HG03571 (cell line): ENCODE measurements around the gene PLEKHN1.
A peak's percentile ranks its signal among the peaks of the same experiment; 100 is the strongest.
"Not testable (repeated sequence)": the region's sequence is repeated elsewhere in the genome, so short reads cannot be mapped to it uniquely, and the experiment has no call there.

Experiments
- ATAC-seq: cut with Tn5 transposase; IDR thresholded peaks from one replicate; pipeline ENCODE4 v1.9.1; 2021; ENCODE audit not compliant: unreplicated experiment

The PLEKHN1 gene

DNA sequence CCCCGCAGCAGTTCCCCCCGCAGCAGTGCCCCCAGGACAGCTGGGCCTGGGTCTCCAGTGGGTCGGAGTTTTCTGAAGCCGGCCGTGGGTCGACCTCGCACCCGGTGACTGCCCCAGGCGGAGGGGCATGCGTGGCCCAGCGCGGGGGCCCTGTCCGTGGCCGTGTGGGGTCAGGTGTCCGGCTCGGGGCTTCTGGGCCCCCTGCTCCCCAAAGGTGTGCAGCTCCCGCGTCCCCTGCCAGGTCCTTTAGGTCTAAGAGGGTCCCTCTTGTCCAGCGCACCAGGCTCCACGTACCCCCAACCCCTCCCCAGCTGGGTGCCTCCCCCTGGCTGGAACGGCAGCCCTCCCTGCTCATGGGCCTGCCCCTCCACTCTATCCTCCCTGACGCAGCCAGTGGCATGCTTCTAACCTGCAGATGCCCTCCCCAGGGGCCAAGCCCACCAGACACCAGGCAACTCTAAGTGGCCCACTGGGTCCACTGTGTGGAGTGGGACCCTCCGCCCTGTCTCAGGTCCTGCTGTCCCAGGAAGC is 39.6 kb downstream of the PLEKHN1 start:
- ATAC-seq = no peak

DNA sequence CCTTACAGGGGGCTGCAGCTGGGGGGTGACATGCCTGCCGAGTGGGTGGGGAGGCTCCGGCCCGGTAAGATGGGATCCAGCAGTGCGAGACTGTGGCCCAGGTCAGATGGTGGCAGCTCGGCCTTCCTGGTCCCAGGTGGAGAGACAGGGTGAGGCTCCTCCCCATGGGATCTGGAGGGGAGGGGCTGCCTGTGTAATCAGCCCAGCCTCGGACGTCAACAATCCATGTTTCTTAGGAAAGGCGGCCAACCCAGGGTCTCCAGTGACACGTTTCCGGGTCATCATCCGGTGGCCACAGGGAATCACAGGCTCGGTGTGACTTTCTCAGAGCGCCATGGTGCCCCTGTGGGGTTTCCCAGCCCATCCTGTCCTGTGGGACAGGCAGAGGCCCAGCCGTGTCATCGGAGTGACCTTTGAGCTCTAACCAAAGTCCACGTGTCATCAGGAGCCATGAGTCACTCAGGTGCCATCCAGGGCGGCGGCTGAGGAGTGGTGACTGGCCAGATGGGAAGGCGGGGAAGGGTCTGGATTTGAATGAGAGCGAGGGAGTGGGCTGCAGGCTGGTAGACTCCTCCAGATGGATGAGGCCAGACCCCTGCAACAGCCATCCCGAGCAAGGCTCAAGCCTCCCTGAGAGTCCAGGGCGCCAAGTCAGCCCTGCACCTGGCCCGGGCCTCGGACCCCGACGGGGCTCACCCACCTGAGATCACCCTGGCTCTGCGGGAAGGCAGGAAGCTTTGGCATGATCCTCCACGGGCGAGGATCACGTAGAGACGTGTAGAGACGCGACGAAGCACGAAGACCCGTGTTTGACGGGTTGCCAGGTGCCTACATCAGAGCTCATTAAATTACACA is 40.2 kb downstream of the PLEKHN1 start:
- ATAC-seq = no peak

DNA sequence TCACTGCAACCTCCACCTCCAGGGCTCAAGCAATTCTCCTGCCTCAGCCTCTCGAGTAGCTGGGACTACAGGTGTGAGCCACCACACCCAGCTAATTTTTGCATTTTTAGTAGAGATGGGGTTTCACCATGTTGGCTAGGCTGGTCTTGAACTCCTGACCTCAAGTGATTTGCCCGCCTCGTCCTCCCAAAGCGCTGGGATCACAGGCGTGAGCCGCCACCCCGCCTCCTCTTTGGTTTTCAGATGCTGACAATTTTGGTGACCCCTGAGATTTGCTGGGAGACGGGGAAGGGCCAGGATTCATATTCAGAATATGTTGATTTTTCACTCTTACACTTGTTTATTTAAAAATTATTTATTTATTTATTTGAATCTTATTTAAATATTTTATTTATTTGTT is 43.8 kb downstream of the PLEKHN1 start:
- ATAC-seq = not testable (repeated sequence)

DNA sequence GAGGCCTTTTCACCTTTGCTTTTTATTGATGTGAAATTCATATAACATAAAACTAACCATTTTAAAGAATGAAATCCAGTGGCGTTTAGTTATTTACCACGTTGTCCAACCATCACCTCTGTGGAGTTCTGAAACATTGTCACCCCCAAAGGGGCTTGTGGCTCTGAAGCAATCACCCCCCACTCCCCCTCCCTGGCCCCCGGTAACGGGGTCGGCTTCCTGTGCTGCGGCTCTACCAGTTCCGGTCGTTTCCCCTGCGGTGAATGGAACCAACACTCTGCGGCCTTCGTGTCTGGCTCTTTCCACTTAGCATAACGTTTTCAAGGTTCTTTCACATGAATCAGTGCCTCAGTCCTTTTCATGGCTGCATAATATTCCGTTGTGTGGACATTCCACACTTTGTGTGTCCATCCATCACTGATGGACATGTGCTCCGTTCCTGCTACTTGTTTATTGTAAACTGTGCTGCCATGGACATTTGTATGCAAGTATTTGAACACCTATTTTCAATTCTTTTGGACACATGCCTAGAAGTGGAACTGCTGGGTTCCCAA is 45.2 kb downstream of the PLEKHN1 start:
- no peak for ATAC-seq

DNA sequence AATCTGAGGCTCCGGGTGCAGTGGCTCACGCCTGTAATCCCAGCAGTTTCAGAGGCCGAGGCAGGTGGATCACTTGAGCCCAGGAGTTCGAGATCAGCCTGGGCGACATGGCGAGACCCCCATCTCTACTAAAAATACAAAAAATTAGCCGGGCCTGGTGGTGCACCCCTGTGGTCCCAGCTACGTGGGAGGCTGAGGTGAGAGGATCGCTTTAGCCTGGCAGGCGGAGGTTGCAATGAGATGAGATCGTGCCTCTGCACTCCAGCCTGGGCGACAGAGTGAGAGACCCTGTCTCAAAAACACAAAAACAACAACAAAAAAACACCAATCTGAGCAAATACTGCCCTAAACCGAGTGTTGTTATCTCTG is 46.4 kb downstream of the PLEKHN1 start:
- ATAC-seq = peak; percentile 2

DNA sequence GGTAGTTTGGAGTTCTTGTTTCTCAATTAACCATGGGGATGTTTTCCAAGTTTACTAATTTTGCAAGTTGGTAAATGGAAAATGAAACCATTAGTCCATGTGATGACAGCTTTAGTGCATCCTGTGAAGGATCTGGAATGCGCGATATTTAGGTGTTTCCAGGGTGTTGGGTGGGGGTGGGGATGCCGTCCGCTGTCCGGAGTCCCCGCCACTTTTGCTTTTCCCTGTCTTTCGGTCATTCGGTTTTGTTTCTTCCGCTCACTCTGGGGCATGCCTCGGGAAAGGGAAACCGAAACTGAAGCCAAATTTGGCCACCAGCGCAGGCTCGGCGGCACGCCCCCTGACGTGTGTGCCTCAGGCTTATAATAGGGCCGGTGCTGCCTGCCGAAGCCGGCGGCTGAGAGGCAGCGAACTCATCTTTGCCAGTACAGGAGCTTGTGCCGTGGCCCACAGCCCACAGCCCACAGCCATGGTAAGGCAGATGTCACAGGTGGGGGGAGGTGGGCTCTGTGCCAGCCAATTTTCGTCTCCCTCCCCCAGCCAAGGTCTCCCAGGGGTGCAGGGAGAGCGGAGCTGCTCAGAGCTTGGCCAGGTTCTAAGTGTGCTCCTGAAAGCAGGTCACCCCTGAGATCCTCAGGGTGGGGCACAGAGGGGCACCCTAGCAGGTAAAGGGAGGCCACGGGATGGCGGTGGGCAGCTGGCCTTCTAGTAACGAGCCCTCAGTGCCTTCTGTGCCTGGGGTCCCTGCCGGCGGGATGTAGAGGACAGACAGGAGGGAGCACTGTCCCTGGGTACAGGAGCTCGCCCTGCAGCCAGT is 47.0 kb downstream of the PLEKHN1 start, which contains the start of gene ISG15:
Gene ISG15, plus strand, starts transcription at position 393 of the 817 bp plus-strand sequence. Its CDS starts 77 bp downstream, at position 470.
- ATAC-seq = peak; percentile 87

DNA sequence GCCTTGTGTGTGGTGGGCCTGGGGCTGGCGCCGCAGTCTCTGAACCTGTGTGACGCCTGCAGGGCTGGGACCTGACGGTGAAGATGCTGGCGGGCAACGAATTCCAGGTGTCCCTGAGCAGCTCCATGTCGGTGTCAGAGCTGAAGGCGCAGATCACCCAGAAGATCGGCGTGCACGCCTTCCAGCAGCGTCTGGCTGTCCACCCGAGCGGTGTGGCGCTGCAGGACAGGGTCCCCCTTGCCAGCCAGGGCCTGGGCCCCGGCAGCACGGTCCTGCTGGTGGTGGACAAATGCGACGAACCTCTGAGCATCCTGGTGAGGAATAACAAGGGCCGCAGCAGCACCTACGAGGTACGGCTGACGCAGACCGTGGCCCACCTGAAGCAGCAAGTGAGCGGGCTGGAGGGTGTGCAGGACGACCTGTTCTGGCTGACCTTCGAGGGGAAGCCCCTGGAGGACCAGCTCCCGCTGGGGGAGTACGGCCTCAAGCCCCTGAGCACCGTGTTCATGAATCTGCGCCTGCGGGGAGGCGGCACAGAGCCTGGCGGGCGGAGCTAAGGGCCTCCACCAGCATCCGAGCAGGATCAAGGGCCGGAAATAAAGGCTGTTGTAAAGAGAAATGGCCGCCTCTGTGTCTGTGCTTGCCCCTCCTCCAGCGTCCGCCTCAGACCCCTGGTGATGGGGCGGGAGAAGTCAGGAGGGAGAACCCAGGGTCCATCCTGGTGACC is 47.8 kb downstream of the PLEKHN1 start:
- no peak for ATAC-seq

DNA sequence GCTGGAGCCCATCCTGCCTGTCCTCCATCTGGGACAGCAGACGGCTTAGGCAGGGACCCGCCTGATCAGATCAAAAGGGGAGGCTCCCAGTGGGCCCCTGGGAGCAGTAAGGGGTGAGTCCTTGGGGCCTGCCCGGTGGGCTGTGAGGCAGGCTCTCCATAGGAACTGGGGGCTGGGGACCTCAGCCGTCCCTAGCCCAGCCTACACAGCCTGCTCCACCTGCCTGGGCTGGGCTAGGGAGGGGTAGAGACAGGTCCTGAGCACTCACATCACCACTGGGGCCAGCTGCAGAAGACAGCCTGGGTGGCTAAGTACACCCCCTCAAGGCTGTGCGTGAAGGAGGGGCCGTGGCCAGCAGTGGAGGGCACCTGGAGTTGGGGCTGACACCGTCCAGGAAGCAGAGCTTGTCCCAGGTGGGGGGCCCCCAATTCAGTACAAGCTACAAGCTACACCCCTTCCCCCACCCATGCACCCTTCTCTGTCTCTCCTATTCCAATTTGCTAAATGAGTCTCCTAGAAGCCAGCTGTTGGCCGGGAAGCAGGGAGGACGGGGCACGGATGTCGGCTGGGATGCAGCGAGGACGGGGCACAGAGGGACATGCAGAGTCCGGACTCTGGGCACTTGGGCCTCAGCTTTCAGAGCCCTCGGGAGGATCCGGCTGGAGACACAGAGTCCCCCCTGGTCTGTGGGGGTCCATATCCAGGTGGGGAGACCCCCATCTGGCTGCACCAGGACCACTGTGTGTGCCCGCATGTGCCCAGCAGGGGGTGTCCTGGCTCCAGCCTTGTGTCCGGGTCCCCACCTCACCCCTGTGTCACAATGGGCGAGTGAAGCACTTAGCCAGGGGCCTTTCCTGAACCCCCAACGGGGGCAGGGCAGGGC is 48.8 kb downstream of the PLEKHN1 start:
- no peak for ATAC-seq

DNA sequence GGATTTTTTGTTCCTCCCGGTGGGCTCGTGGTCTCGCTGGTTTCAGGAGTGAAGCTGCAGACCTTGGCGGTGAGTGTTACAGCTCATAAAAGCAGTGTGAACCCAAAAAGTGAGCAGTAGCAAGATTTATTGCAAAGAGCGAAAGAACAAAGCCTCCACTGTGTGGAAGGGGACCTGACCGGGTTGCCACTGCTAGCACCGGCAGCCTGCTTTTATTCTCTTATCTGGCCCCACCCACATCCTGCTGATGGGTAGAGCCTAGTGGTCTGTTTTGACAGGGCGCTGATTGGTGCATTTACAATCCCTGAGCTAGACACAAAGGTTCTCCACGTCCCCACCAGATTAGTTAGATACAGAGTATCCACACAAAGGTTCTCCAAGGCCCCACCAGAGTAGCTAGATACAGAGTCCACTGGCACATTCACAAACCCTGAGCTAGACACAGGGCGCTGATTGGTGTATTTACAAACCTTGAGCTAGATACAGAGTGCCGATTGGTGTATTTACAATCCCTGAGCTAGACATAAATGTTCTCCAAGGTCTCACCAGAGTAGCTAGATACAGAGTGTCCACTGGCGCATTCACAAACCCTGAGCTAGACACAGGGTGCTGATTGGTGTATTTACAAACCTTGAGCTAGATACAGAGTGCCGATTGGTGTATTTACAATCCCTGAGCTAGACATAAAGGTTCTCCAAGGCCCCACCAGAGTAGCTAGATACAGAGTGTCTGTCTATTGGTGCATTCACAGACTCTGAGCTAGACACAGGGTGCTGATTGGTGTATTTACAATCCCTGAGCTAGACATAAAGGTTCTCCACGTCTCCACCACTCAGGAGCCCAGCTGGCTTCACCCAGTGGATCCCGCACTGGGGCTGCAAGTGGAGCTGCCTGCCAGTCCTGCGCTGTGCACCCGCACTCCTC is 51.4 kb downstream of the PLEKHN1 start:
- ATAC-seq = not testable (repeated sequence)

DNA sequence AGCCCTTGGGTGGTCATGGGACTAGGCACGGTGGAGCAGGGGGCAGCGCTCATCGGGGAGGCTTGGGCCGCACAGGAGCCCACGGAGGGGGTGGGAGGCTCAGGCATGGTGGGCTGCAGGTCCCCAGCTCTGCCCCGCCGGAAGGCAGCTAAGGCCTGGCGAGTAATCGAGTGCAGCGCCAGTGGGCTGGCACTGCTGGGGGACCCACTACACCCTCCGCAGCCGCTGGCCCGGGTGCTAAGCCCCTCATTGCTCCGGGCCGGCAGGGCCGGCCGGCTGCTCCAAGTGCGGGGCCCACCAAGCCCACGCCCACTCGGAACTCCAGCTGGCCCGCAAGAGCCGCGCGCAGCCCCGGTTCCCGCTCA is 52.0 kb downstream of the PLEKHN1 start:
- ATAC-seq = not testable (repeated sequence)

DNA sequence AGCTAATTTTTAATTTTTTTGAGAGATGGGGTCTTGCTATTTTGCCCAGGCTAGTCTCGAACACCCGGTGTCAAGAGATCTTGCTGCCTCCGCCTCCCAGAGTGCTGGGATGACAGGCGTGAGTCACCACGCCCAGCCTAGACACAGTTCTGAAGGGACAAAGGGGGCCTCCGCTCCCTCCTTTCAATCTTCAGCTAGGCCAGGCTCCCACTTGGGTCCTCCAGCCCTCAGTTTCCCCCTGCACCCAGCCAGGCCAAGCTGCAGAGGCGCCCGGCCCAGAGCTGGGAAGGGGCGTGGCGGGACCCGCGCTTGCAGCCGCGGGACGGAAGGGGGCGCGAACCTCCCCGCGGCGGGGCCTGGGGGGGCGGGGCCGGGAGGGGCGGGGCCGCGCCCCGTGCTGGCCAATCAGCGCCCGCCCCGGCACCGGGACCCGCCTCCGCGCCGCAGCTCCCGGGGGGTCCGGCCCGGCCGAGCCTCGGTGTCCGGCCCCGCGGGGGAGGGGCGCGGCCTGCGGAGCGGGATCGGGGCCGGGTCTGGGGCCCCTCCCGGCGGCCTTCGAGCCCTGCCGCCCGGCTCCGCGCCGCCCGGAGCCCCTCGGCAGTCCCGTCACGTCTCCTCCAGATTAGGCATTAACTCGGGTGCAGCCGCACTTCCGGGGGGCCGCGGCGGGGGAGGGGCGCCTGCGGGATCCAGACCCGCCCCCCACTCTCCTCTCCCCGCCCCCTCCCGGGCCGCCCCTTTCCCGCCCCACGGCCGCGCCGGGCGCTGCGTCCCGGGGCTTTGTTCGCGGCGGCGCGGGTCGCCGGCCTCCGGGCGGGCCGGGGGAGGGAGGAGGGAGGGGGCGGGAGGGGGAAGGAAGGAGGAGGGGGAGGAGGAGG is 53.1 kb downstream of the PLEKHN1 start:
- peak; percentile 58 for ATAC-seq

DNA sequence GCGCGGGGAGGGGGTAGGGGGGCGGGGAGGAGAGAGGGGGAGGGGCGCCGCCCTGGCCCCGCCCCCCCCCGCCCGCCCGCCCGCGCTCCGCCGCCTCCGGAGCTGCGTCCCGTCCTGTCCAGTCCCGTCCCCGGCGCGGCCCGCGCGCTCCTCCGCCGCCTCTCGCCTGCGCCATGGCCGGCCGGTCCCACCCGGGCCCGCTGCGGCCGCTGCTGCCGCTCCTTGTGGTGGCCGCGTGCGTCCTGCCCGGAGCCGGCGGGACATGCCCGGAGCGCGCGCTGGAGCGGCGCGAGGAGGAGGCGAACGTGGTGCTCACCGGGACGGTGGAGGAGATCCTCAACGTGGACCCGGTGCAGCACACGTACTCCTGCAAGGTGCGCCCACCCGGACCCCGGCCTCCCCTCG is 53.7 kb downstream of the PLEKHN1 start, which contains the start of gene AGRN:
Gene AGRN, plus strand, starts transcription at position 121 of the 405 bp plus-strand sequence. Its CDS starts 53 bp downstream, at position 174.
- ATAC-seq = peak; percentile 36

DNA sequence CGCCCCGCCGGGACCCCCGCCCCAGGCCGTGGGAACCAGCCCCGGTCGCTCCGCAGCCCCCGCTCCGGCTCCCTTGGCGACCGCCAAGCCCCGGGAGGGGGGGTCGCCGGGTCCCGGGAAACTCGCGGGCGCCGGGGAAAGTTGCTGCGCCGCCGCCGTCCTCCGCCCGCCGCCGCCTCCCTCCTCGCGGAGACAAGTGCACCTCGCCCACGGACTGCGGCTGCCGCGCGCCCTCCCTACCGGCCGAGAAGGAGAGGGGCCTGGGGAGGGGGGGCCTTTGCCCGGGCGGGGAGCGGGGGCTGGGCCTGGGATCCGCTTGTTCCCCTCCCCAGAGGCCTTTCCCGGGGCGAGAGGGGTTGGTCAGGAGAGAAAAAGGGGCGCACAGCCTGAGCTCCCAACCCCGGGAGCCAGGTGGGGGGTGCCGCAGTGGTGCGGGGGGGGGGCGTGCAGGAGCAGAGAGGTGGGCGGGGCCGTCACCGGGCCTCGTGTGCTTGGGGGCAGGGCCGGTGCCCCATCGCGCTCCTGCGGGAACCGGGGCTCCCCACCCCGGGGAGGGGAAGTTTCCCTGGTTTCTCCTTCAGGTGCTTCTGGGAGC is 54.2 kb downstream of the PLEKHN1 start:
- ATAC-seq = no peak

DNA sequence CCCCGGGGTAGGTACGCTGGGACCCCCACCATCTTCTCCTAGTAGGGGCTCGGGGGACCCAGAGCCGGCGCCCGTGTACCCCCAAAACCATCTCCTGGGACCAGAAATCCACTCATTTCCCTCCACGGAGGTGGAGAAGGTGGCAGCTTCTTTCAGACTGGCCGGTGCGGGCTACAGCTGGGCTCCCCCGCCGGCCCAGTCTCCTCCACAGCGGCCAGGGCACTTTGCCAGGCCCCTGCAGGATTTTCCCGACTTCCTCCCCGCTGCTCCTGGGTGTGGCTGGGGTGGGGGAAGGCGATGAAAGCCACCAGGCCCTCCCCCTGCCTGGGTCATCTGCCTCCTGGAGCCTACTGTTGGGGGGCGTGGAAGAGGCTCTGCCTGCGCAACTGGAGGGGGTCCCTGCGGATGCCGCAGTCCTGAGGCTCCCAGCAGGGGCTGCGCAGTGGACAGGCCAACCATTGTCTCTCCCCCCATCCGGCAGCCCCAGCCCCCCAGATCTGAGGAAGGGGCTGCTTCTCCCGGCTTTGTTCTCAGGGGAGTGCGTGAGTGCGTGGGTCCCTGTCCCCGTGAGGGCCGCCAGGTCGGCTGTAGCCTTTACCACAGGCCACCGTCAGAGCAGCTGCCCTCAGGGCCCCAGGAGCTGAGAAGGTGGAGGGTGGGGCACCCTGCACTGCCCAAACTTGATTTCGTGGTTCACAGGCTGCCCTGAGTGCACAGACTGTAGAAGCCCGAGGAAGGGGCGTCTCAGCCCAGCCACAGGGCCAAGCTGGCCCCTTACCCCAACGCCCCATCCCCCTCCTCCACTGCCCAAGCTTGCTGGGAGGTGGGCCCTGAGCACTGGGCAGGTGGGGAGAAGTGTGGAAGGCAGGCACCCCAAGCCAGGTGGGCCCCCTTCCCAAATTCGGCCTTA is 55.0 kb downstream of the PLEKHN1 start:
- ATAC-seq = no peak

DNA sequence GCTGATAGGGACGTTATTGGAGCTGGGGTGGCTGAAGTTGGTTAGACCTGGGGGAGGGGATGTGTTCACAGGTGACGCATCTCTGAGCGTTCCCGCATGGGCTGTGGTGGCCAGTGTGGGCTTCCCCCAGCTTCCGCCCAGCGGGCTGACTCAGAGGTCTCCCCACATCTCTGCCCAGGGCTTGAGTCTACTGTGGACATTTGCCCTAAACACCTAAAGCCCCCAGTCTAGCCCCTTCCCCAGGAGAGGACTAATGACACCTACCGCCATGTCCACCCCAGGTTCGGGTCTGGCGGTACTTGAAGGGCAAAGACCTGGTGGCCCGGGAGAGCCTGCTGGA is 55.6 kb downstream of the PLEKHN1 start:
- no peak for ATAC-seq

DNA sequence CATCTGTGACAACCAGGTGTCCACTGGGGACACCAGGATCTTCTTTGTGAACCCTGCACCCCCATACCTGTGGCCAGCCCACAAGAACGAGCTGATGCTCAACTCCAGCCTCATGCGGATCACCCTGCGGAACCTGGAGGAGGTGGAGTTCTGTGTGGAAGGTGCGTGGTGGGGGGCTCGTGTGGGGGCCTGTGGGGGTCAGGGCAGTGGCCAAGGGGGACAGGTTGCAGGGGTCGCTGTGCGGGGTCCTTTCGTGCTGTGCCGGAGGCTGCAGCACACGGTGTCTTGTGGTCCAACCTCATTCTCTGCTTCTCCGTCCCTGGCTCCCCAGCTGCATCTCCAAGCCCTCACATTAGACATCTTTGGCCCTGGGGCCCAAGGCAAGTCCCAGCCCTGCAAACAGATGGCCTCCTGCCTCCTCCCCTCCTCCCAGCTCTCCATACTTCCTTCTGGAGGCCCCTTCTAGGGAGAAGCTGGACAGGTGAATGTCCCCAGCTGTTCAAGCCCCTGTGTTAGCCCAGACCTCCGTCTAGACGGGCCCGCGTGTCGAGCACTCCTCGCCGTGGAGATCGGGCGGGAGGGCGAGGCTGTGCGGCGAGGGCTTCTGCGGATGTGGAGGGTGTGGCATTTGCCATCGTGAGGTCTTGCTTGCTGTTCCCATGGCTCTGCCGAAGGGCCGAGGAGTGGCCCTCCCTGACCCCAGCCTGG is 56.2 kb downstream of the PLEKHN1 start:
- no peak for ATAC-seq
